ENCODE data around the gene STYXL1.
"Not testable (repeated sequence)": the region's sequence is repeated elsewhere in the genome, so short reads cannot be mapped to it uniquely, and the experiment has no call there.

Gene STYXL1

DNA sequence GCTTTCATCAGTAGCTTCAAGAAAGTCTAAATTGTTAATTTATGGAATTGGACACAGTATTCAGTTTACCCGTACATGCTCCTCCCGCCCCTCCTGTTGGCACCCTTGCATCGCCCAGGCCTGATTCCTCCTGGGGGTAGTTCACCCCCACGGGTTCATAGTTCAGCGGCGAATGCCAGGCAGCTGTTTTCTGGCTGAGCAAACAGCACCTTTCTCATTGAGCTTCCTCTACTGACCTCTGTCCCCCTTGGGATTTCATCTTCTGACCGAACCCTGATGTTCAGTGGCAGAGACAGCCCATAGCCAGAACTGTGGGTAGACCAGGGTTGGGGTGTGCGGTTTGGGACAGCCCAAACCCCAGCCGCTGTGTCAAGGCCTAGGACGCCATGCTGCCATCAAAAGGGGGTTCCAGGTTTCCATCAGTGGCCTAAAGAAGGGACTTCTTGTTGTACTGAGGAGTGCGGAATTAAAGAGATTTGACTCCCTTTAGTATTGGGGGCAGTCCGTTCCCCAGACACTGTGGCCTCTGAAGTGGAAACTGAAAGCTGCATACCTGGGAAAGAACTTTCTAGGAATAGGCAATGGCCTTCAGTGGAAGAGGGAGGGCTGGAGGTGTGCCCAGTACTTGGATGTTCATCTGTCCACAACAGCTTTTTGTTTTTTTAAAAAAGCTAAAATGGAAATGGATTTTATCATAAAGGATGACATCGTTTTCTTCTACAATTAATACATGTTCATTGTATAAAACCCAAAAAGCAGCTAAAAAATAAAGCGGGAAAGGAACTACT lies 19.1 kb upstream of the STYXL1 start:
- in situ Hi-C loops (cut with MboI; ENCODE audit: low sequenced_read_pairs), result no loop called here

DNA sequence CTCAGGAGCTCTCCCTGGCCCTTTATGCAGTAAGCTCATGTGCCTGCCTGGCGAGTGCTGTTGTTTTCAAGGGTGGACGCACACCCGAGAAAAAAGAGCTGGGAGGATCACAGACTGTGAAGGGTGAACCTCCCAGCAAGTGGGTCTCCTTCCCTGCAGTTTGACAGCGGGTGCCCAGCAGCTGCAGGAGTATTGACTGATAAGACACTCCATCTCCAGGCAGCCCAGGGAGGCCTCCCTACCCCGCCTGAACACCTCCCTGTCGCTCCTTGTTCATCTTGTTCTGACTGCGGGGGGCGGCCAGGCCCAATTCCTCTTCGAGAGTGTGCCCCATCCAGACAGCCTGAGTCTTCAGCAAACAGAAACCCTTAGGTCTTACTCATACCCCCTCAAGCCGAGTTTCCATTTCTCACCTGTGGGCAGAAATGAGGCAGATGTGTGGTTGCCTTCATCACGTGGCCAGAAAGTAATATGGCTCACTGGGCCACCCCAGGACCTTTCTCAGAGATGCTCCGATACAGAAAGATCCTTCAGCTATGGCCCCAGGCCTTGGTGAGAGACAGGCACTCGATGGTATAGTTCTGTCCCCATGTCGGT lies 17.3 kb upstream of the STYXL1 start:
- in situ Hi-C loops (cut with MboI; ENCODE audit: low sequenced_read_pairs), result no loop called here

DNA sequence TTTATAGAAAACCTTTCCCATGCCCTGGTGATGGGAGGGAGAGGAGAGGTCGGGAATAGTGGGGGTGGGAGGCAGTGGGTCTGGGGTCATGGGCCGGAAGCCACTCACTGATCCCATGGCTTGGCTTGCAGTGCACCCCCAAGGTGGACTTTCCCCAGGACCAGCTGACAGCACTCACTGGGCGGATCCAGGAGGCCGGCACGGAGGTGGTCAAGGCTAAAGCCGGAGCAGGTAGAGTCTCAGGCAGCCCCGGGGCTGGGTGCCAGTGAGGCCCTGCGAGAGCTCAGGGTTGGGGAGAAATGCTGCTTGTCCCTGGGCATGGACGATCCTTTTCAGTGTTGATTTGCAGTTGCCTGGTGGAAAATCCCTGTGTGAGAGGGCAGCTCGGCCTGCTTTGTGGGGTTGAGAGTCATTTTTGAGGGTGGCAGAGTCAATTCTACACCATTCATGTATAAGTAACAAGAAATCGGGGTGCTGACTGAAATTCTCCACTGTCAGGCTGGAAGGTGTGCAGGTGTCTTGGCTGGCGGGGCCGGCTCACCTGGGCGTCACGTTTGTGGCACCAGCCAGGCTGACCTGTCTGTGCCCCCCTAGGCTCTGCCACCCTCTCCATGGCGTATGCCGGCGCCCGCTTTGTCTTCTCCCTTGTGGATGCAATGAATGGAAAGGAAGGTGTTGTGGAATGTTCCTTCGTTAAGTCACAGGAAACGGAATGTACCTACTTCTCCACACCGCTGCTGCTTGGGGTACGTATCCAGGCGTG lies 16.6 kb upstream of the STYXL1 start:
- in situ Hi-C loops (cut with MboI; ENCODE audit: low sequenced_read_pairs), result no loop called here

DNA sequence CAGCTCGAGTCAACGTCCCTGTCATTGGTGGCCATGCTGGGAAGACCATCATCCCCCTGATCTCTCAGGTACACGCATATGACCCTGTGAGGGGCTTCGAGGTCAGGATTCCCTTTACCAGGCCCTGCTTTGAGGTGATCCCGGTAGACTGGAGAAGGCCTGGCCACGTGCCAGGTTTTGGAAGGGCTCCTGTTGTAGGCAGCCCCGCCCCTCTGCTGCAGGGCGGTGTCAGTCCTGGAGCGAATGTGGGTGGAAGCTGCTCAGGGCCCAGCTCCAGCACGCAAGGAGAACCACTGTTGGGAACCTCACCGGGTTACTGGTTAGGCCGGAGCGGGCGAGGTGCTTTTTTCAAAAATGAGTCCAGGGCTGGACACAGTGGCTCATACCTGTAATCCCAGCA lies 15.7 kb upstream of the STYXL1 start:
- in situ Hi-C loops (cut with MboI; ENCODE audit: low sequenced_read_pairs), result no loop called here

DNA sequence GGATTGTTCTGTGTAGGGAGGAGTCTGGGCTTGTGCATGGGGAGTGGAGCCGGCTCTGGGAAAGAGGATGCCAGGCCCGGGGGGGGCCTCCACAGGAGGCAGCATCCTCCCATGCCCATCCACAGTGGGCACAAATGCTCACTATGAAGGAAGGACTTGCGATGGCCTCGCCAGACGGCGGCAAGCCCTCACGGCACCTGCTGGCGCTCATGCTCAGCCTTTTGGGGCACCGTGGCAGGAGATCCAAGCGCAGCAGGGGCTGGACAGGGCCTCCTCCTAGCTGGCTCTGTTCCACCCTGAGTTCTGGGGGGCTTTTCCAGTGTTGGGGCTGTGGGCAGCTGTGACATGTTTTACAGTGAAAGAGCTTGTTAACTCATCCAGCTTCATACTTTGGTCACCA lies 15.3 kb upstream of the STYXL1 start:
- in situ Hi-C loops (cut with MboI; ENCODE audit: low sequenced_read_pairs), result no loop called here

DNA sequence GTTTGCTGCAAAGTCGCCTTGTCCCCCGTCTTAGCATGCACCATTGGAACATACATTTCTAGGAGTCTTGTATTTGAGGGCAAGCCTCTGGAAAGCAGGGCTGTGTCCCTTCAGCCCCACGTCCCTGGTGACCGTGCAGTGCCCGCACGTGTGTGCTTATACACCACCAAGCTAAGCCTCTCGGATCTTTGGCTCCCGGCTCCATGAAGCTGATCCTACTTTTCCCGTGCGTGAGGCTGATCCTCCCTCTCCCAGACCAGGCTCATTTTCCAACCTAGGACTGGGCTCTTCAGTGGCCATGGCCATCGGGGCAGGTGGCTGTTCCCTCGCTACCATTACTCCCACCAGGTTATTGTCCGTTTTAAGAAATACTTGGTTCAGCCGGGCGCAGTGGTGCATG lies 14.5 kb upstream of the STYXL1 start:
- in situ Hi-C loops (cut with MboI; ENCODE audit: low sequenced_read_pairs), result no loop called here

DNA sequence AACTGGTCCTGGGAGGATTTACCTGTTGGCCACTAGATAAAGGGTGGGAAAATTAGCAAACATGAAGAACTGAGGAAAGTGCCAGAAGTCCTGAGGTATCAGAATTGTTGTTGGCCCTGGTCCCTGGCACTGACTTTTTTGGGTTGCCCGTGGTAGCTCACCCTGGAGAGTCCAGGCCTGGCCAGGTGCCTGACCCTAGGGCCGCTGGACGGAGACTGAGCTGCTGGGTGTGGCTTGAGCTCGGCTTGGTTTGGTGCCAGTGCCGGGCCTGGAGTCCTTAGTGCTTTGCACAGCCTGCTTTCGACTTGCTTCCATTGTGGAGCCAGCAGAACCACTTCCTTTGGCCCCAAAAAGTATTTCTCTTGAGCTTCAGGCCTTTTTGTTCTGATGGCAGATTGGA lies 13.0 kb upstream of the STYXL1 start:
- in situ Hi-C loops (cut with MboI; ENCODE audit: low sequenced_read_pairs), result no loop called here

DNA sequence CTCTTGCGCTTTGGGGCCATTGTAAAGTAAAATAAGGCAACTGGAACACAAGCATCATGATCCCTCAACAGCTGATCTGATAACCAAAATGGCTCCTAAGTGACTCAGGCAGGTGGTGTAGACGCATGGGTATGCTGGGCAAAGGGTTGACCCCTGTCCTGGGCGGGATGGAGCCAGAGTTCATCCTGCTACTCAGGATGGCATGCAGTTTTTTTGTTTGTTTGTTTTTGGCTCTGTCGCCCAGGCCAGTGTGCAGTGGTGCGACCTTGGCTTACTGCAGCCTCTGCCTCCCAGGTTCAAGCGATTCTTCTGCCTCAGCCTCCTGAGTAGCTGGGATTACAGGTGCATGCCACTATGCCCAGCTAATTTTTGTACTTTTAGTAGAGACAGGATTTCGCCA lies 10.9 kb upstream of the STYXL1 start:
- in situ Hi-C loops (cut with MboI; ENCODE audit: low sequenced_read_pairs), result not testable (repeated sequence)

DNA sequence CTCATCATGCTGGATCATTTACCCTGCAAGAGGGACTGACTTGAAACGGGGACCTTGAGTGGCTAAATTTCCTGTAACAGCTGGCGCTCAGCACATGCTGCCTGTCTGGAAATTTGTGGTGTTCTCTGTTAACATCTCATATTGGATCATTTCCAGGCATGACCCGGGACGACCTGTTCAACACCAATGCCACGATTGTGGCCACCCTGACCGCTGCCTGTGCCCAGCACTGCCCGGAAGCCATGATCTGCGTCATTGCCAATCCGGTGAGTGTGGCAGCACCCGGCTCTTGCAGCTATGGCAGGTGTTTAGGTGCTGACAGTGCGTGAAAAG lies 10.0 kb upstream of the STYXL1 start:
- in situ Hi-C loops (cut with MboI; ENCODE audit: low sequenced_read_pairs), result no loop called here

DNA sequence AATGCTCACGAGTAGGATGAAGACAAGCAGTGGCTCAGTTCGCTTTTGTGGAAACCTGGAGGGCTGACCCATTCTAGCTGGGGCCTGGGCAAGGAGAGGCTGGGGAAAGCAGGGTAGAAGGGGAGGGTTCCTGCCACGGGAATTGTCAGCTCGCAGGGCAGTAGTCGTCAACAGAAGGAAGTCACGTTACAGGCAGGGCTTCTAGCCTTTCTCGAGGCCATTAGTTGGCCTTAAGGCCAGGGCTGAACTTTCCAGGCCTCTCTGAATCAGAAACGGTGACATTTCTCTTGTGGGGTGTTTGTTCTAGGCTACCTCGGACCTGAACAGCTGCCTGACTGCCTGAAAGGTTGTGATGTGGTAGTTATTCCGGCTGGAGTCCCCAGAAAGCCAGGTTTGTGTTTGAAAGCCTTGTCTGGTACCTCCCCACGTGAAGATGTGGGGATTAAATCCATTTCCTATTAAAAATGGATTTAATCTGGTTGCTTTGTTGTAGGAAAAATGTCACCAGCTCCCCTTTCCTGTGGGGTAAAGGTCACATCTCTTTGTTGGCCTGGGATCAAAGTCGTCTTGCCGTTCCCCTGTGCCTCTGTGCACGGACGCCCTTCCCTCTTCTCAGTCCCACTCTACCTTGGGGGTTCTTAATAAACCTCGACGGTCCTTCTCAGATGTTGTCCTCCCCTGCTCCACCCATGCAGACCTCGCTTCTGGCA lies 9.5 kb upstream of the STYXL1 start:
- in situ Hi-C loops (cut with MboI; ENCODE audit: low sequenced_read_pairs), result no loop called here

DNA sequence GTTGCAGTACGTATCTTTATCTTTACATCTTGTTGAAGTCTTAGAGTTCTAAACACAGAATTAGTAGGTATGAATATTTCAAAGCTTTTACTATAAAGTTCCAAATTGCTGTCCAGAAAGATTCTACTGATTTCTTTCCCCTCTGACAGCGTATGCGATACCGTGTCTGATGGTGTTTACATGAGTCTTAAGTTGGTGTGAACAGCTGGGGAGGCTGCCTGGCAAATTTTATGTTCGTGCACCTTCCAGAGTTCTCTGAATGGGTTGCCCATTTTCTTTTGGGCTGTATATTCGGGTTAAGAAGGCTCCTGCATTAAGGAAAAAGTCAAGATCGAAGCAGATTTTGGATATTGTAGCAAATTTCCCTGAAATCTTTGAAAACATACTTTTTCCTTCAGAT lies 8.4 kb upstream of the STYXL1 start:
- in situ Hi-C loops (cut with MboI; ENCODE audit: low sequenced_read_pairs), result no loop called here

DNA sequence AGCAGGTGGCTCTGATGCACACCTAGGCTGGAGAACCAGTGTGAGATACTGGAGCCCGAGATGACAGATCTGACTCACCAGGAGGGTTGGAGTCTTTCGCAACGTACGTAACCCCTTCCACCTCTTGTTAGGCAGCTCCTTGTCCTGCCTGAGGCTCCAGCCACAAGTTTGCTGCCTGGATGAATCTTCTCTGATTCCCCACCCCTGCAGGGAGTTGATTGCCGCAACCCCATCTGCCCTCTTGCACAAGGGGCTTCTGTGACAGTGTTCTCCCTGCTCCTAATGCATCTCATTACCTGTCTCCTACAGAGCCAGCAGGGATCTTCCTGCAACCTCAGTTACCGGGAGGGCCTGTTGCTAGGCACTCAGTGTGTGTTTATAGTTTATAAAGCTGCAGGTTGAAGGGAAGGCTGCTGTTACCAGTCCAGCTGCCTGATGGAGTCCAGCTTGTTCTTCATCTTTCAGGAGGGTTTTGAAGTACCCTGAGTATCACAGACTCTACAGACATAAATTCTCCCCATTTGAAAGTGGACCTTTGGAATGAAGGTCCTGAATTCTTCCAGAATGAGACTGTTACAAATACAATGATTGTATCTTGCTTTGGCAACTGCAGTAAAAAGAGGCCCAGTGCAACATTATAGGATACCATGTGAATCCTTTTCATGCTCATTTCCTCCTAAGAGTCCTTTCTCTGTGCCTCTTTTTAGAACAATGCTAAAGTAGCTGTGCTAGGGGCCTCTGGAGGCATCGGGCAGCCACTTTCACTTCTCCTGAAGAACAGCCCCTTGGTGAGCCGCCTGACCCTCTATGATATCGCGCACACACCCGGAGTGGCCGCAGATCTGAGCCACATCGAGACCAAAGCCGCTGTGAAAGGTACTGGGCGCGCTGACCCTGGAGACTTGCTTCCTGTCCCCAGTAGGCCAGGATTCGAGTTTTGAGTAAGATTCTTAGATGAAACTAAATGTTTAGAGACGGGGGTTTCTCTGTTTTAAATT lies 6.6 kb upstream of the STYXL1 start:
- in situ Hi-C loops (cut with MboI; ENCODE audit: low sequenced_read_pairs), result no loop called here

DNA sequence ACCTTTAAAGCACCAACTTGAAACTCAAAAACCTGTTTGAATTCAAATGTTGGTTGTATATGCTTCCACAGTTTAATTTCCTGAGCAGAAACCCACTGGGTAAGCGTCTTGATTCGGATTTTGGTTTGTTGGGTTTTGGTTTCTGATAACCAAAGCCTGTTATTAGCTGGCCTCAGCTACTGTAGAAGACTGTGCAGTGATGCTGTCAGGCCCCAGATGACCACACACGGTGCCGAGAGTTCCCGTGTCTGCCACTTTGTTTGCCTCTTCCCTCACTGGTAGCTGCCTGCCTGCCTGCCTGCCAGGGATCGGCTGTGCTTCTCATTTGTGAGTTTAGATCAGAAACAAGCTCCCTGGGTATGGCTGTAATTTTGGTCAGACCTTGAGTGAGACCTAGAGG lies 5.7 kb upstream of the STYXL1 start:
- in situ Hi-C loops (cut with MboI; ENCODE audit: low sequenced_read_pairs), result no loop called here

DNA sequence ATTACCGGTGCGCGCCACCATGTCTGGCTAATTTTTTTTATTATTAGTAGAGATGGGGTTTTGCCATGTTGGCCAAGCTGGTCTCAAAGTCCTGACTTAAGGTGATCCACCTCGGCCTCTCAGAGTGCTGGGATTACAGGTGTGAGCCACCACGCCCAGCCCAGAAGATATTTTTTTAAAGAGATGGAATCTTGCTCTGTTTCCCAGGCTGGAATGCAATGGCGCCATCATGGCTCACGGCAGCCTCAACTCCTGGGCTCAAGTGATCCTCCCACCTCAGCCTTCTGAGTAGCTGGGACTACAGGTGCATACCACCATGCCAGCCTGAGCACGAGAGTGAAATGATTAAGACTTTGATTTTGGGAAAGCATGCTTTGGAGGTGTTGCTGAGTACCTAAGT lies 4.9 kb upstream of the STYXL1 start:
- in situ Hi-C loops (cut with MboI; ENCODE audit: low sequenced_read_pairs), result not testable (repeated sequence)

DNA sequence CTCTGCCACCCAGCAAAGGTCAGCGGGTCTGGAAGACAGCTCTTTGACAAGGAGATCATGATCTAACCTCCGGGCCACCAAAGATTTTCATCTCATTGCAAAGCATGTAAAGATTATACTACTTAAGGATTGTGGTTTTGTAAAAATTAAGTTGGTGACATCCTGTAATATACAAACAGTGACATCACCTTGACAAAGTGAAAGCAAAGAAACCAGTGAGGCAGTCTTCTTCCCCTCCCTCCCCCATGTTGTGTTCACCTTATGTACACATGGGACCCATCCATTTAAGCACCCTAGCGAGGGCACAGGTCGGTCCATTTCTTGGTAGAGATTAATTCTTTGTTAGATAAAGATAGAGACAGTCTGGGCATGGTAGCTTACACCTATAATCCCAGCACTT lies 4.0 kb upstream of the STYXL1 start:
- in situ Hi-C loops (cut with MboI; ENCODE audit: low sequenced_read_pairs), result no loop called here

DNA sequence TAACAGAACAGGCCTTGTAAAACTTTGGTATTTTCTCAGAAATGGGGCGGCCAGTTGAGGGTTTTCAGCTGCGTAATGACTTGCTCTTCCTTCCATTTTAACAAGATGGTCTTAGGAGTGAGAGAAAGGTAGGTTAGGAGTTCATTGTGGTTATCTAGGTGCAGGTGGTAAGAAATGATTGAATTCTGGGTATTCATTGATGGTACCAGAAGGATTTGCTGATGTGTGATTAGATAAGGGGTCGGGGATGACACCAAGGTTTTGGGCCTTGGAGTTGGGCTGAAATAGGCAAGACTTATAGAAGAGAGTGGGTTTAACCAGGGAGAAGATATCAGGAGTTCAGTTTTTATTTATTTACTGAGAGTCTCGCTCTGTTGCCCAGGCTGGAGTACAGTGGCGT lies 2.7 kb upstream of the STYXL1 start:
- in situ Hi-C loops (cut with MboI; ENCODE audit: low sequenced_read_pairs), result no loop called here

DNA sequence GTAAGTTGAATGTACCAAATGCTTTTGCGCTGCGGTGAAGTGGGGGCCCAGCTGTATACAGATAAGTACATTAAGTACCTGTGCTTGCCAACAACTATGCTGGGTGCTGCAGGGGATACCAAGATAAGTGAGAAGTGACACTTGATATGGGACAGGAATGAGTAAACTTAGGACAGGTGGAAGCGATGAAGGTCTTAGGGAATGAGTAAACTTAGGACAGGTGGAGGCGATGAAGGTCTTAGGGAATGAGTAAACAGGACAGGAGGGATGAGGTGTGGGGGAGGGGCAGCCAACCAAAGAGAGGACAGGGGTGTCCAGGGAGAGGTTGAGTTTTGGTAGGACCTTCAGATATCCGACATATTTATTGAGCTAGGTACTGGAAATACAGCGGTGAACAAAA lies 1.5 kb upstream of the STYXL1 start:
- in situ Hi-C loops (cut with MboI; ENCODE audit: low sequenced_read_pairs), result no loop called here

DNA sequence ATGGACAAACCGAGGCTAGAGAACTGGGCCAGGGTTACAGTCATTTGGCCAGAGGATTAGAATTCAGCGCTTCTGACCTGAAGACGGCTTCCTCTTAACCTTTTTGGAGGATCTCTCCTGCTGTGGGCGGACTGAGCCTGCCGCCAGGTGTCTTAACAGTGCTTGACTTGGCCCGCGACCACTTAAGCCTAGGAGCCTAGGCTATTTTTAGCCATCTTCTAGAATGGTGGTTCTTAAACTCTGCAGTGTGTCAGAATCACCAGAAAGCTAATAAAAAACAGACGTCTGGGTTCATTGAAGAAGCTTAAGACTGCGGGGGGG lies 828 bp upstream of the STYXL1 start:
- in situ Hi-C loops (cut with MboI; ENCODE audit: low sequenced_read_pairs), result no loop called here

DNA sequence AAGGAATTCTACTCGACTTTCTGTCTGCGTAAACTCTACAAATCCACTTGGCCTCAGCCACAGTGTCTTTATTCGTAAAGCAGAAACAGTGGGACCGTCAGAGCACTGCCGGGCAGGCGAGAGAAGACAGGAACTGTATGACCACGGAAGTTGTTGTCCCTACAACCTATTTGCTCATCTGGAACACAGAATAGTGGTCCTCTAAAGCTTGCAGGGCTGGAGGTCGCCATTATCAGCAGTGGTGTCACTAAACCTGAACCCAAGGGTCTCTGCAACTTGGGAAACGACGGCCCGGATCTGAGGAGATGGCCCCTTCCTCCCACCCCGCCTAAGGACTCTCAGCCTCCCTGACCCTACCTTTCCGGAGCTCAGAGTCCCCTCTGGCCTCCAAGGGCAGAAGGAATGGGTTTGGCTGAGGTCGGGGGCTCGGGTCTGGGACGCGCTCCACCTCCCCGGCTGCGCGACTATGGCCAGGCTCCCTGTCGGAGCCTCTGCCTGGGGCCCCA lies 442 bp downstream of the STYXL1 start:
- in situ Hi-C loops (cut with MboI; ENCODE audit: low sequenced_read_pairs), result no loop called here

DNA sequence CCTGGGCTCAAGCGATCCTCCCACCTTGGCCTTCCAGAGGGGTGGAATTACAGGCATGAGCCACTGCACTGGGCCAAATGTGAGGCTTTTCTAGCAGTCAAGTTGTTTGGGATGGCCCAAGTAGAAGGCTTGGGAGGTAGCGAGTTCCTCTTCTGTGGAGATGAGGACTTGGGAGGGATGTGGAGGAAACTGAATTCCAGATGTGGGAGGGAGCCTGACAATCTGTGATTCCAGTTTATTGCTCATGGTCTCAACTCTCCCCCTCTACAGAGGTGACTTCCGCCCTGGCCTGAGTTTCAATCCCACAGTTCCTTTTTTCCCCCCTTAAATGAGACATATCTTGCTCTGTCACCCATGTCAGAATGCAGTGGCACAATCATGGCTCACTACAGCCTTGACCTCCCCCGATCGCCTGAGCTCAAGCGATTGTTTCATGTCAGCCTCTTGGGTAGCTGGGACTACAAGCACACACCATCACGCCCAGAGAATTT lies 3.4 kb downstream of the STYXL1 start:
- in situ Hi-C loops (cut with MboI; ENCODE audit: low sequenced_read_pairs), result no loop called here

Measured in HL-60/S4 treated with retinoic acid at 250 ng/mL for 4 days and 3 days (cell line).